ENCODE measurements around the gene ERFL. TPM values are rescaled to one million over a fixed set of nuclear protein-coding genes. Genes with fewer than 3 reads are reported as not detected.

ERFL gene
- total RNA-seq, 4 donors from 2014 or later, result not detected

DNA sequence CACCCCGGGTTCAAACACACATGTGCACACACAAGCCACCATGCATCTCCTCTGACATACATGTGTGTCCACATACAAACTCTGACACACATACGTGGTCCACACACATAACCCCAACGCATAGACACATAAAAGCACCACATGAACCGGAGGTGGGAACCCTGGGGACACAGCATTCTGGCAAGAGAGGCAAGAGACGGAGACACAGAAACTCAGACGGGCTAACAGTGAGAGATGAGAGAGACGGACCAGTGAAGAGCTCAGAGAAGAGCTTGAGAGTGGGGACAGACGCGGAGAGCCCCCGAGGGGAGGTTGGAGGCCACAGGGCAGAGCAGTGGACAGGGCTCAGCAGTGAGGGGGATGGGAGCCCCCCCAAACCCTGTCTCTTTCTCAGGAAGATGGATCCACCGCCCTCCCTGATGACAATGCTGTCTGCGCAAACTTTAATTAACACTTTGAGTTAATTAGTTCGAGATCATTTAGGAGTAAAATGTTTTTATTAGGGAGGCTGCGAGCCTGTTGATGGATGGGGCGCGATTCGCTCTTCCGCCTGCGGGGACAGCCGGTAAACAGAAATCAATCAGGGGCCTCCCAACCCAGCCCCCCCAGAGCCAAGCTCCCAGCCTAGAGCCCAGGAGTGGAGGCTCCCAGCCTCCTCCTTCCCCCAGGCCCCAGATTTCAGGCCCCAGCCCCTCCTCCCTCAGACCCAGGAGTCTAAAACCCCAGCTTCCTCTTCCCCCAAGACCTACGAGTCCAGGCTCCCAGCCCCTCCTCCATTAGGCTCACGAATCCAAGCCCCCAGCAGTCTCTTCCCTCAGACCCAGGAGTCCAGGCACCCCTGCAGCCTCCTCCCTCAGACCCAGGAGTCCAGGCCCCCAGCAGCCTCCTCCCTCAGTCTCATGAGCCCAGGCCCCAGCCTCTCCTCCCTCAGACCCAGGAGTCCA lies 9.5 kb upstream of the ERFL start:
- WGBS, 2 donors, result 36 to 45% methylated on average over 15 to 22 of the region's 22 CpGs
- Histone ChIP-seq H3K36me3 (no peaks in the 10 kb centered on the region), H3K27ac (no peak overlapping the region), H3K9me3 (no peaks in the 10 kb centered on the region), H3K4me3 (no peak overlapping the region), H3K4me1 (peaks cover 7 to 37% (median 18%) of the 10 kb centered on the region in 3 donors), H3K27me3 (peaks cover 6 to 98% (median 17%) of the 10 kb centered on the region in 4 donors)
- TF ChIP-seq POLR2A (IDR thresholded peaks at IDR 0.05), result no peak
- TF ChIP-seq, protein P1, sequence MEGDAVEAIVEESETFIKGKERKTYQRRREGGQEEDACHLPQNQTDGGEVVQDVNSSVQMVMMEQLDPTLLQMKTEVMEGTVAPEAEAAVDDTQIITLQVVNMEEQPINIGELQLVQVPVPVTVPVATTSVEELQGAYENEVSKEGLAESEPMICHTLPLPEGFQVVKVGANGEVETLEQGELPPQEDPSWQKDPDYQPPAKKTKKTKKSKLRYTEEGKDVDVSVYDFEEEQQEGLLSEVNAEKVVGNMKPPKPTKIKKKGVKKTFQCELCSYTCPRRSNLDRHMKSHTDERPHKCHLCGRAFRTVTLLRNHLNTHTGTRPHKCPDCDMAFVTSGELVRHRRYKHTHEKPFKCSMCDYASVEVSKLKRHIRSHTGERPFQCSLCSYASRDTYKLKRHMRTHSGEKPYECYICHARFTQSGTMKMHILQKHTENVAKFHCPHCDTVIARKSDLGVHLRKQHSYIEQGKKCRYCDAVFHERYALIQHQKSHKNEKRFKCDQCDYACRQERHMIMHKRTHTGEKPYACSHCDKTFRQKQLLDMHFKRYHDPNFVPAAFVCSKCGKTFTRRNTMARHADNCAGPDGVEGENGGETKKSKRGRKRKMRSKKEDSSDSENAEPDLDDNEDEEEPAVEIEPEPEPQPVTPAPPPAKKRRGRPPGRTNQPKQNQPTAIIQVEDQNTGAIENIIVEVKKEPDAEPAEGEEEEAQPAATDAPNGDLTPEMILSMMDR (IDR thresholded peaks at IDR 0.05), result peak in 1 of 6 experiments; percentile 4
- DNase-seq, result no peak
- intact Hi-C loops (cut with DNase I), result no loop called here

DNA sequence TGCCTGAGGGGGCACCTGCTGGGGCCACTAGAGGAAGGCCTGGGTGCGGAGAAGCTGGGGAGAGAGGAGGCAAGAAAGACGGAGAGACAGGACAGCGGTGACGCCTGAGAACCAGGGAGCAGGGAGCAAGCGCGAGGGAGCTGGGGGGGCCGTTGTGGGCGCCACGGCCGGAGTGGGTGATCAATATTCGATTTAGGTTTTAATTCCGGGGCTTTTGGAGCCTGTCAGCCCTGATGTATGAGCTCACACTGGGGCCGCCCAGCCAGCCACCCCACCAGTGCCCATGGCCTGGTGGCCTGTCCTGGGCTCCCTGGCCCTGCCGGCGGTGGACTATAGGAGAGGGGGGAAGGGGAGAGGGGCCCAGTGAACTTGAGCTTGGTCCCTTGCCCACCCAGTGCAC lies 8.7 kb upstream of the ERFL start:
- no peak overlapping the region for H3K4me3 ChIP-seq
- H3K4me1 ChIP-seq, result peaks cover 7 to 37% (median 18%) of the 10 kb centered on the region in 3 donors
- WGBS, 2 donors, result 61% methylated on average over 14 of the region's 15 CpGs; no CpG with 5 or more reads in 1 of the 2 donors
- H3K9me3 ChIP-seq, result no peaks in the 10 kb centered on the region
- TF ChIP-seq, protein P1 (IDR thresholded peaks at IDR 0.05), result no peak
- no peak for TF ChIP-seq POLR2A (IDR thresholded peaks at IDR 0.05)
- H3K36me3 ChIP-seq, result no peaks in the 10 kb centered on the region
- peaks cover 12 to 100% (median 23%) of the 10 kb centered on the region in 4 donors for H3K27me3 ChIP-seq
- intact Hi-C loops (cut with DNase I), result no loop called here
- no peak for DNase-seq
- H3K27ac ChIP-seq, result no peak overlapping the region

DNA sequence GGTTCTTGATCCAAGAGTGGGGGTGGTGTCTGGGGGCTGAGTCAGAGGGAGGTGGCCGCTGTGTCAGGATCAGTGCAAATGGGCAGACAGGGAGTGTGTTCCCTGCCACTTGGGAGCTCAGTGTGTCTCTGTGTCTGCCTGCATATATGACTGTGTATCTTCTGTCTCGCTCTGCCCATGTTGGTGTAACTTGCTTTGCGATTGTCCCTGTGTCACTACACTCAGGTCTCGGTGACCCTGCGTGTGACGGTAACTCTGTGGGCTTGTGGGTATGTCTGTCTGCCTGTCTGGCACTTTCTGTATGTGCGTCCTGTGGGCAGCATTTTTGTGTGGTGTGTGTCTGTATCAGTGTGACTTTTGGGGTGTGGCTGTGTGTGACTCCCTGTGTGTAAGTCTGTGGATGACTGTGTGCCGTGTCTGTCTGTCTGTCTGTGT lies 8.2 kb upstream of the ERFL start:
- TF ChIP-seq POLR2A (IDR thresholded peaks at IDR 0.05), result no peak
- TF ChIP-seq, protein P1 (IDR thresholded peaks at IDR 0.05), result no peak
- Histone ChIP-seq H3K4me3 (no peak overlapping the region), H3K4me1 (peaks cover 7 to 37% (median 18%) of the 10 kb centered on the region in 3 donors), H3K27ac (no peak overlapping the region), H3K9me3 (no peaks in the 10 kb centered on the region), H3K27me3 (peaks cover 16 to 100% (median 26%) of the 10 kb centered on the region in 4 donors), H3K36me3 (no peaks in the 10 kb centered on the region)
- whole genome bisulfite sequencing, 2 donors, result 50 to 62% methylated on average over 7 to 8 of the region's 8 CpGs
- intact Hi-C loops (cut with DNase I), result no loop called here
- no peak for DNase-seq

DNA sequence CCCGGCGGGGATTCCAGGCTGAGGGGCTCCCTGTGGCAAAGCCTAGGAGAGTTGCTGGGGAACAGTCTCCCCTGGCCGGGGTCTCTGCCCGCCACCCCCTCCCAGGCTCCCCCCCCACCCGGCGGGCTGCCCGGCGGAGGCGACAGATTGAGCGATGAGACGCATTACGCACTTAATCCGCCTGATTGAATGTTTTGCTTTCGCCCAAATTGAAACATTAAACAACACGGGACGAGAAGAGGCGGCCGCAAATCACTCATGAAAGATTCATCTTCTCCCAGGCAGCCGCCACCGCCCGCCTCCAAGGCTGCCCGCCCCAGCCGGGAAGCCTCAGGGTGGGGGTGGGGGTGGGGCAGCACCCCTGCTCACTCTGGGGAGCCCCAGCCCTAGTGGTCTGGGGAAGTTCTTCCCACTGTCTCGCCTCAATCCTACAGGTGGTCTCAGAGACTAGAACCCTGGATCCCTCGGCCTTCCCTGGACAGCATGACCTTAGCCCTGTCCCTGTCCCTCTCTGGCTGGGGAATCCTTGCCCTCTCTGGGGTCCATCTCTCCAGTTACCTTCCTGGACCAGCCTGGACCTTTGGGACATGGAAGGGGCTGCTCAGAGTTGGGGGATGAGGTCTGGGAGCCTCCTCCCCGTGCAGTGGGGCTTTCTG lies 7.6 kb upstream of the ERFL start:
- no peak for DNase-seq
- TF ChIP-seq POLR2A (IDR thresholded peaks at IDR 0.05), result no peak
- TF ChIP-seq, protein P1 (IDR thresholded peaks at IDR 0.05), result no peak
- Histone ChIP-seq H3K4me3 (no peak overlapping the region), H3K27ac (no peak overlapping the region), H3K27me3 (peaks cover 16 to 100% (median 28%) of the 10 kb centered on the region in 4 donors), H3K36me3 (no peaks in the 10 kb centered on the region), H3K4me1 (peaks cover 6 to 34% (median 18%) of the 10 kb centered on the region in 3 donors), H3K9me3 (no peaks in the 10 kb centered on the region)
- intact Hi-C loops (cut with DNase I), result no loop called here
- 12 to 30% methylated on average over 8 to 18 of the region's 26 CpGs for whole genome bisulfite sequencing, 2 donors

Measured in esophagus squamous epithelium (tissue), 5 donors.